ENCODE data around the gene ACAP2.
"Not testable (repeated sequence)": the region's sequence is repeated elsewhere in the genome, so short reads cannot be mapped to it uniquely, and the experiment has no call there.

Gene ACAP2

GRCh38 chr3:195307711-195308110, 135.1 kb downstream of the ACAP2 start:
- no peak for TF ChIP-seq CTCF (IDR thresholded peaks at IDR 0.05; ENCODE audit: low read depth, low read length)
- no peak for DNase-seq (ENCODE audit: extremely low read depth, low read depth)

- no peak for DNase-seq (ENCODE audit: extremely low read depth, low read depth)
- TF ChIP-seq CTCF (IDR thresholded peaks at IDR 0.05; ENCODE audit: low read depth, low read length): no peak
These were observed 136.5 kb downstream of the ACAP2 start for GRCh38 chr3:195306369-195306768.

- no peak for TF ChIP-seq CTCF (IDR thresholded peaks at IDR 0.05; ENCODE audit: low read depth, low read length)
- no peak for DNase-seq (ENCODE audit: extremely low read depth, low read depth)
These were observed 140.4 kb downstream of the ACAP2 start for GRCh38 chr3:195302431-195302830.

GRCh38 chr3:195297446-195297845, 145.4 kb downstream of the ACAP2 start:
- DNase-seq (ENCODE audit: extremely low read depth, low read depth): no peak
- no peak for TF ChIP-seq CTCF (IDR thresholded peaks at IDR 0.05; ENCODE audit: low read depth, low read length)

GRCh38 chr3:195296662-195297061, 146.2 kb downstream of the ACAP2 start:
- TF ChIP-seq CTCF (IDR thresholded peaks at IDR 0.05; ENCODE audit: low read depth, low read length): no peak
- DNase-seq (ENCODE audit: extremely low read depth, low read depth): no peak

- DNase-seq (ENCODE audit: extremely low read depth, low read depth): no peak
- TF ChIP-seq CTCF (IDR thresholded peaks at IDR 0.05; ENCODE audit: low read depth, low read length): no peak
These were observed 151.7 kb downstream of the ACAP2 start for GRCh38 chr3:195291121-195291520.

GRCh38 chr3:195290643-195291042, 152.2 kb downstream of the ACAP2 start:
- not testable (repeated sequence) for DNase-seq (ENCODE audit: extremely low read depth, low read depth)

- DNase-seq (ENCODE audit: extremely low read depth, low read depth): no peak
- TF ChIP-seq CTCF (IDR thresholded peaks at IDR 0.05; ENCODE audit: low read depth, low read length): no peak
These were observed 156.5 kb downstream of the ACAP2 start for GRCh38 chr3:195286115-195286872.

Measured in AG09319 (cell line).